CD4-positive, alpha-beta T cell treated with Interleukin-10 for 1 hour (primary cell): ENCODE results near the gene MEIKIN.
"Not testable (repeated sequence)": the region's sequence is repeated elsewhere in the genome, so short reads cannot be mapped to it uniquely, and the experiment has no call there.

Experiments used
- DNase-seq: peaks from one replicate; pipeline ENCODE4 v3.0.0-alpha.2; 2020

The MEIKIN gene

GRCh38 chr5:131796793-131797693 is 148.4 kb downstream of the MEIKIN start, which contains the start of gene FNIP1:
TSS of gene FNIP1 (minus strand) at chr5:131797017. CDS start at chr5:131796921, 96 bp downstream.
- DNase-seq = peak; percentile 97

GRCh38 chr5:131795879-131796792 is 149.3 kb downstream of the MEIKIN start:
- no peak for DNase-seq

GRCh38 chr5:131795228-131795627 is 150.2 kb downstream of the MEIKIN start:
- DNase-seq = no peak

GRCh38 chr5:131794586-131794985 is 150.9 kb downstream of the MEIKIN start:
- peak; percentile 4 for DNase-seq

- no peak for DNase-seq
Measured at GRCh38 chr5:131792896-131793295, 152.6 kb downstream of the MEIKIN start.

GRCh38 chr5:131791866-131792265 is 153.6 kb downstream of the MEIKIN start:
- DNase-seq = no peak

- DNase-seq = no peak
Measured at GRCh38 chr5:131790550-131790949, 154.9 kb downstream of the MEIKIN start.

GRCh38 chr5:131789765-131790164 is 155.7 kb downstream of the MEIKIN start:
- no peak for DNase-seq

GRCh38 chr5:131787736-131788135 is 157.7 kb downstream of the MEIKIN start:
- no peak for DNase-seq

GRCh38 chr5:131786900-131787692 is 158.4 kb downstream of the MEIKIN start:
- no peak for DNase-seq

- DNase-seq = no peak
Measured at GRCh38 chr5:131786036-131786435, 159.4 kb downstream of the MEIKIN start.

GRCh38 chr5:131783874-131784273 is 161.6 kb downstream of the MEIKIN start:
- no peak for DNase-seq

GRCh38 chr5:131783357-131783756 is 162.1 kb downstream of the MEIKIN start:
- DNase-seq = no peak

GRCh38 chr5:131782717-131783116 is 162.7 kb downstream of the MEIKIN start:
- no peak for DNase-seq

- DNase-seq = not testable (repeated sequence)
Measured at GRCh38 chr5:131778141-131778540, 167.3 kb downstream of the MEIKIN start.

GRCh38 chr5:131776450-131776849 is 169.0 kb downstream of the MEIKIN start:
- no peak for DNase-seq

- no peak for DNase-seq
Measured at GRCh38 chr5:131774652-131775367, 170.7 kb downstream of the MEIKIN start.

GRCh38 chr5:131773805-131774204 is 171.7 kb downstream of the MEIKIN start:
- no peak for DNase-seq

GRCh38 chr5:131771692-131772091 is 173.8 kb downstream of the MEIKIN start:
- DNase-seq = no peak

GRCh38 chr5:131769961-131770360 is 175.5 kb downstream of the MEIKIN start:
- DNase-seq = no peak

- no peak for DNase-seq
Measured at GRCh38 chr5:131769336-131769735, 176.1 kb downstream of the MEIKIN start.

GRCh38 chr5:131767891-131768290 is 177.6 kb downstream of the MEIKIN start:
- DNase-seq = no peak
